Hepatocyte (in vitro differentiated cells): ENCODE data around the gene VAV2. TPM values are rescaled to one million over a fixed set of nuclear protein-coding genes. Genes with fewer than 3 reads are reported as not detected.

Experiments used
- DNase-seq: peaks from one replicate; pipeline ENCODE4 v3.0.0-alpha.2; 2016; ENCODE audit warnings: low spot score
- H2AFZ ChIP-seq: fragments of 200-600 bp; sonication (generic); 2 replicates; pipeline ENCODE4 v1.6.0; 2016; ENCODE audit warnings: antibody characterized with exemption, mild to moderate bottlenecking
- H3K27ac ChIP-seq: fragments of 200-600 bp; sonication (generic); 2 replicates; pipeline ENCODE4 v1.5.1; 2016; ENCODE audit warnings: mild to moderate bottlenecking
- H3K27me3 ChIP-seq: fragments of 200-600 bp; sonication (generic); 2 replicates; pipeline ENCODE4 v1.6.1; 2016
- H3K36me3 ChIP-seq: fragments of 200-600 bp; sonication (generic); replicated peaks from 2 replicates; pipeline ENCODE4 v1.5.1; 2016; ENCODE audit warnings: low read depth; ENCODE audit not compliant: insufficient read depth
- H3K4me1 ChIP-seq: fragments of 200-600 bp; sonication (generic); 2 replicates; pipeline ENCODE4 v1.5.1; 2016; ENCODE audit warnings: mild to moderate bottlenecking, moderate library complexity; ENCODE audit not compliant: insufficient read depth
- H3K4me2 ChIP-seq: fragments of 200-600 bp; sonication (generic); 2 replicates; pipeline ENCODE4 v1.6.0; 2016
- H3K4me3 ChIP-seq: fragments of 200-600 bp; sonication (generic); 2 replicates; pipeline ENCODE4 v1.5.1; 2016; ENCODE audit warnings: mild to moderate bottlenecking
- H3K79me2 ChIP-seq: fragments of 200-600 bp; sonication (generic); 2 replicates; pipeline ENCODE4 v1.6.0; 2017; ENCODE audit warnings: mild to moderate bottlenecking
- H3K9me2 ChIP-seq: fragments of 200-600 bp; sonication (generic); replicated peaks from 2 replicates; pipeline ENCODE4 v1.6.0; 2017; ENCODE audit warnings: mild to moderate bottlenecking; ENCODE audit not compliant: insufficient read depth
- H3K9me3 ChIP-seq: fragments of 200-600 bp; sonication (generic); 2 replicates; pipeline ENCODE4 v1.5.1; 2016; ENCODE audit warnings: low read depth, mild to moderate bottlenecking
- H4K20me1 ChIP-seq: fragments of 200-600 bp; sonication (generic); 2 replicates; pipeline ENCODE4 v1.6.0; 2016; ENCODE audit warnings: mild to moderate bottlenecking; ENCODE audit not compliant: insufficient read depth, poor library complexity, severe bottlenecking
- EZH2 ChIP-seq: fragments of 200-600 bp; sonication (generic); IDR thresholded peaks from 2 replicates; pipeline ENCODE4 v1.6.1; 2016; ENCODE audit warnings: antibody characterized with exemption, mild to moderate bottlenecking, borderline replicate concordance
- EZH2phosphoT487 ChIP-seq: fragments of 200-600 bp; sonication (generic); IDR thresholded peaks from one replicate; pipeline ENCODE4 v1.6.1; 2018; ENCODE audit warnings: antibody characterized with exemption, mild to moderate bottlenecking, low read depth, moderate library complexity; ENCODE audit not compliant: unreplicated experiment, severe bottlenecking
- WGBS: methylation state at CpG from one replicate; pipeline ENCODE4 v1.1.6; 2016; ENCODE audit warnings: low lambda C conversion rate; ENCODE audit errors: missing lambda C conversion rate; 5-methylcytosine and 5-hydroxymethylcytosine counted together
- polyA plus RNA-seq: library from polyadenylated mRNA; unstranded; fragments of >200 nt; fragmentation: Nextera tagmentation; extraction: Ambion mirVana; gene quantifications from 2 replicates; pipeline ENCODE4 v1.2.1, GENCODE V29; 2016
- total RNA-seq: library from RNA; depleted of rRNA; stranded (reverse); fragments of >200 nt; gene quantifications from 2 replicates; pipeline ENCODE4 v1.2.3, GENCODE V29; 2014
- TF ChIP-seq, protein P1 (sequence below): fragments of 200-600 bp; sonication (generic); IDR thresholded peaks from 2 replicates; pipeline ENCODE4 v1.5.1; 2016; ENCODE audit warnings: antibody characterized with exemption, mild to moderate bottlenecking; ENCODE audit not compliant: poor library complexity

Gene VAV2
- total and polyA plus RNA-seq, 2 experiments from 2014 or later, result 24.9 to 27.7 TPM

DNA sequence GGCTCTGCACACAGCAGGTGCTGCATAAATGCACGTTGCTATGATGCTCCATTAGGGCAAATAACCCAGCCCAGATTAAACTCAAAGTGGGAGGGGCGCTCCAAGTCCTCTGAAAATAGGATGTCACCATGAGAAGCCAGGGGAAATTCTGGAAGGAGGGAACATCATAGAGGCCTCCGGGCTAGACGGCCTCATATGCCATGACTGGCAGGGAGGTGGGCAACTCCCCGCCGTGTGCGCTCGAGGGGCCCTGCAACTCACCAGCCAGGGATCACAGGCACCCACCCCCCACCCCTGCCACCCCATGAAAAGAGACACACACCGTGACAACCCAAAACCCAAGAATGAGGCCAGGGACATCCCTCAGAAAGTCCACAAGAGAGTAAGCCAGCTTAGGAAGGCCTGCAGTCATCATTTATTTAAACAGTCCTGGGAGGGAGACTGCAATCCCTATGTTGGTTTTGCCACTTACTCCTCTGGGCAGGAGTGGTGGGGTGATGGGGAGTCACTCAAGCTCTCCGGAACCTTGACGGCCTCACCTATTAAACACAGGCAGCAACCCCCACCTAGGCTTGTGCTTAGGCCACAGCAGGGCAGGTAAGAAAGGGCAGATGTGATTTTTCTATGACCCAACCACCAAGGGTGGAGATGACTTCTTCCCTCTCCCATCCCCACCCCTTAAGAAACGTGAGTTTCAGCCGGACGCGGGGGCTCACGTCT, 4.0 kb downstream of the VAV2 start:
- no peak overlapping the region for H3K27ac ChIP-seq
- no peak overlapping the region for H2AFZ ChIP-seq
- TF ChIP-seq EZH2 (no peak), EZH2phosphoT487 (no peak)
- TF ChIP-seq, protein P1, sequence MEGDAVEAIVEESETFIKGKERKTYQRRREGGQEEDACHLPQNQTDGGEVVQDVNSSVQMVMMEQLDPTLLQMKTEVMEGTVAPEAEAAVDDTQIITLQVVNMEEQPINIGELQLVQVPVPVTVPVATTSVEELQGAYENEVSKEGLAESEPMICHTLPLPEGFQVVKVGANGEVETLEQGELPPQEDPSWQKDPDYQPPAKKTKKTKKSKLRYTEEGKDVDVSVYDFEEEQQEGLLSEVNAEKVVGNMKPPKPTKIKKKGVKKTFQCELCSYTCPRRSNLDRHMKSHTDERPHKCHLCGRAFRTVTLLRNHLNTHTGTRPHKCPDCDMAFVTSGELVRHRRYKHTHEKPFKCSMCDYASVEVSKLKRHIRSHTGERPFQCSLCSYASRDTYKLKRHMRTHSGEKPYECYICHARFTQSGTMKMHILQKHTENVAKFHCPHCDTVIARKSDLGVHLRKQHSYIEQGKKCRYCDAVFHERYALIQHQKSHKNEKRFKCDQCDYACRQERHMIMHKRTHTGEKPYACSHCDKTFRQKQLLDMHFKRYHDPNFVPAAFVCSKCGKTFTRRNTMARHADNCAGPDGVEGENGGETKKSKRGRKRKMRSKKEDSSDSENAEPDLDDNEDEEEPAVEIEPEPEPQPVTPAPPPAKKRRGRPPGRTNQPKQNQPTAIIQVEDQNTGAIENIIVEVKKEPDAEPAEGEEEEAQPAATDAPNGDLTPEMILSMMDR, result no peak
- WGBS, result 86% methylated on average over 15 of the region's 16 CpGs
- peak; percentile 3 for DNase-seq
- no peaks in the 10 kb centered on the region for H3K36me3 ChIP-seq
- peaks cover 82% of the 10 kb centered on the region for H3K79me2 ChIP-seq
- H4K20me1 ChIP-seq, result peaks cover 68% of the 10 kb centered on the region
- H3K4me1 ChIP-seq, result peaks cover 8% of the 10 kb centered on the region
- no peaks in the 10 kb centered on the region for H3K27me3 ChIP-seq
- H3K4me3 ChIP-seq, result no peak overlapping the region
- H3K4me2 ChIP-seq, result no peak overlapping the region
- H3K9me3 ChIP-seq, result no peaks in the 10 kb centered on the region
- H3K9me2 ChIP-seq, result no peaks in the 10 kb centered on the region

DNA sequence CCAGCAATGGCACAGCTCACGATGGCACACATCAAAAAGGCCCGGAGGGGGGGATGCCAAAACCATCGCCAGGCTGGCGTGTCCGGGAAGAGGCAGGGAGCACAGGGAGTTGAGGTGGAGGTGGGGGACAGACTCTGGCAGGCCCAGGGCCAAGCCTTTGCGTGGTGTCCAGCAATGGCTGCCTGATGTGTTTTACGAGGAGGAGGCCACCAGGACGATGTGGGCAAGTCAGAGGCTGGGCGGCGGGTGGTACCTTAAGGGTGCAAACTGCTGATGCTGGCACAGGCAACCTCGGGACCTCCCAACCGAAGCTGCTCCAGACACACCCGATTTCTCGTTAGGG, 4.7 kb downstream of the VAV2 start:
- no peak overlapping the region for H3K4me2 ChIP-seq
- H3K4me1 ChIP-seq, result peaks cover 13% of the 10 kb centered on the region
- no peak overlapping the region for H2AFZ ChIP-seq
- WGBS, result 92% methylated on average over 14 of the region's 14 CpGs
- peaks cover 86% of the 10 kb centered on the region for H3K79me2 ChIP-seq
- no peak overlapping the region for H3K27ac ChIP-seq
- TF ChIP-seq, protein P1, result no peak
- no peak for TF ChIP-seq EZH2phosphoT487
- no peak for TF ChIP-seq EZH2
- no peaks in the 10 kb centered on the region for H3K9me2 ChIP-seq
- H3K4me3 ChIP-seq, result no peak overlapping the region
- no peaks in the 10 kb centered on the region for H3K27me3 ChIP-seq
- peak; percentile 5 for DNase-seq
- no peaks in the 10 kb centered on the region for H3K9me3 ChIP-seq
- H3K36me3 ChIP-seq, result no peaks in the 10 kb centered on the region
- H4K20me1 ChIP-seq, result peaks cover 75% of the 10 kb centered on the region

DNA sequence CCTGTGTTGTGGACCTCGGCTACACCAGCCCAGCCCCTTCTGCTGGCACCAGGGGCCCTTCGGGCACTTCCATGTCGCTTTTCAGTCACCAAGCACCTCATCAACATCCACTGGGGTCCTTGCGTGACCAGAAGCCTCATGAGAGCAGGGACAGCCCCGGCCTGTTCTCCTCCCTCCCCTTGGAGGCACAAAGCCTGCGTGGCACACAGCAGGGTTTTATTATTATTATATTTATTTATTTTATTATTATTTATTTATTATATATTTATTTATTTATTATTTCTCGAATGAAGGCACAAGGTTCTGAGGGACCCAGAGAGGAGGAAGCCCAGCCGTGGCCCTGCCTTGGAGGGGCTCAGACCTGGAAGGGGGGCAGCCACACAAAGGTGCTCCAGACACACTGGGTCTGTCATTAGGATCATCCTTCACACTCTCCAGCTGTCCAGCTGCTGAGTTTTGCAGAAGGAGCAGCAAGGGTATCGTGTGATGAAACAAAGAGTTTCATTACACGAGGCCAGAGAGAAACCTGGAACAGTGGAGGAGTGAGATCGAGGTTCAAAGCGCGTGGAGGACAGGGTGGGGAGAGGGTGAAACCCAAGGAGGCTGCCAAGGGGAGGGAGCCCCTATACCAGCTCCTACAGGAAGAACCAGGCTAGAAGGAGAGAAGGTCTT, 5.2 kb downstream of the VAV2 start:
- Histone ChIP-seq H3K4me1 (peaks cover 14% of the 10 kb centered on the region), H3K27me3 (no peaks in the 10 kb centered on the region), H3K79me2 (peaks cover 89% of the 10 kb centered on the region), H3K9me2 (no peaks in the 10 kb centered on the region), H2AFZ (no peak overlapping the region), H3K4me2 (no peak overlapping the region), H3K27ac (no peak overlapping the region), H3K9me3 (no peaks in the 10 kb centered on the region), H4K20me1 (peaks cover 80% of the 10 kb centered on the region), H3K36me3 (no peaks in the 10 kb centered on the region), H3K4me3 (no peak overlapping the region)
- TF ChIP-seq, protein P1, result no peak
- TF ChIP-seq EZH2, result no peak
- no peak for TF ChIP-seq EZH2phosphoT487
- WGBS, result 92% methylated on average over 13 of the region's 13 CpGs
- no peak for DNase-seq
